ENCODE results near the gene SV2B.

The SV2B gene

GRCh38 chr15:91259077-91259476, 159.0 kb downstream of the SV2B start:
- in situ Hi-C loops (cut with MboI; ENCODE audit: low sequenced_read_pairs), result no loop called here

GRCh38 chr15:91261345-91261744, 161.3 kb downstream of the SV2B start:
- in situ Hi-C loops (cut with MboI; ENCODE audit: low sequenced_read_pairs), result no loop called here

DNA sequence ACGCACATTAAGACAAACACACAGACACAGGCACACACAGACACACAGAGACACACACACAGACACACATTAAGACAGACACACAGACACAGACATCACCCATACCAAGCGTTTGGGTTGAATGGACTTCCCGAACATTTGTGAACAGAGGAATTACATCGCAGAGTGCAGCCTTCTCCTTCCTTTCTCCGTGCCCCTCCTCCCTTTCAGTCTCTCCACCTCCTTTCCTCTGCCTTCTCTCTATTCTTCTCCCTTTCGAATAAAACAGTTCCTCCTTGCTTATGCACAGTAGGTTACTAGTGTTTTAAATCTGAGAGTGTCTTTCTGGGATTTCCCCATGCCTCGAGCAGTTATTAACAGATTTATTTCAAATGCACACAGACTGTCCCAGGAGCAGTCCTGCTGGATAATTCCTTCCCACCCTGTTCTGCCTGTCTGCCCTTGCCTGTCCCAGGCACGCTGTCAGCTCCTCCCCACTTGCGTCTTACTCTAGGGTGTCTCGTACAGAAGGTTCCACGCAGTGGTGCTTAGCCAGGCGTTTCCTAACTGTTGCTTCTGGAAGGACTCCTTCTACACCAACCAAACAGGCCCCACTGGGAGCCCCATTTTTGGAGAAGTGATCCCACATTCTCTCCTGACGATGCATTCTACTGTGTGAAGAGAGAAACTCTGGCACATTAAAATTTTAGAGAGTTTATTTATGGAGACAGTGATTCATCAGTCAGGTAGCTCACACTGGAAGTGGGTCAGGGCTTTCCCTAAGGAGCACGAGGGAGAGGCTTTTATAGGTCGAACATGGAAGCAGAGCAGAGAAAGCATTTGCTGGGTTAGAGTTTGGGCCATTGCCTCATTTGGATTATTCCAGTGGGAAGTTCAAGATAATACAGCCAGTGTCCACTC, 163.8 kb downstream of the SV2B start:
- in situ Hi-C loops (cut with MboI; ENCODE audit: low sequenced_read_pairs), result no loop called here

DNA sequence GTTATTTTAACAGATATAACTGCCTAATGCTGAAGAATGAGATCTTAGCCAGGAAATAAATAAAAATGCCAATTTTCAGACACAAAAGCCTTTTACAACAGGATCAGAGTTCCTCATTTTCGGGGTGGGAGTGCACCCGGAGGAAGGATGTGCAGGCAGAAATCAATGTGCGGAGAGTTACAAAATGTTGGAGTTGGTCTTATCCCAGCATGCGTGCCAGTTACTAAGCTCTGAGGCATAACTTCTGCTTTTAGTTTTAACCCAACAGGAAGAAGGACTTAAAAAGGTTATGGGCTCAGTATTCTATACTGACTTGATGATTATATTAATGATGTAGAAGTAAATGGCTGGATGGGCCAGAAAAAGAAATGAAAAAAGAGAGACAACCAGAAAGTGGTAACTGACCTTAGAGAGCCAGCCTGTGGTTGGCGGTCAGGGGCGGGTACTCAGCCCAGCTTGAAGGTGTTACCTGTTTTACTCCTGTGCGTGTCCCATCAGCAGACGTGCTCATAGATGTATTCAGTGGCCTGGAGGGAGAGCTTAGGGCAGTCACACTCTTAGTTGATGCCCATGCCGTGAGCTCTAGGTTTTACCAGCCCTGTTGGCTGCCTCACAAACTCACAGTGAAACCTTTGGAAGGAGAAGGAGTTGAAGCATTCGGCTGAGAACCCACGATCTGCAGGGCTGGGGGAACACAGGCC, 164.7 kb downstream of the SV2B start:
- in situ Hi-C loops (cut with MboI; ENCODE audit: low sequenced_read_pairs), result no loop called here

DNA sequence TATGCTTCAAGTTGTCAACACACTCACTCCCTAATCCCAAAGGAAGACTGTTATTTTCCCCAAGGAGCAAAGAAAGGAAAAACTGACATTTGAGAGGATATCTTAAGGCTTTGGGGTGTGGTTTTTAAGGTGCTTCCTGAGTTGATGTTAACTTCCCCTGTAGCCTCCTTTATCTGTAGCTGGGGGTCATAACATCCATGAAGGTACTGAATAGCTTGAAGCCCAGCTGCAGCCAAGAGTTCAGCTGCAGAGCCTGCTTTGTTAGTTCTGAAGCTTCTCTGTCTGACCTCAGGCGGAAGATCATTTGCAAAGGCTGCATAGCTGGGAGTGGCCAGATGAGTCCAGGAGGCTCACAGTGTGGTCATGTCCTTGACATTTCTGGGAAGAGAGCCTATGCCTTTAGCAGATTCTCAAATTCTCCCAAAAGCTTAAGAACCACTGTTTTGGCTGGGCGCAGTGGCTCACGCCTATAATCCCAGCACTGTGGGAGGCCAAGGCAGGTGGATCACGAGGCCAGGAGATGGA, 165.4 kb downstream of the SV2B start:
- in situ Hi-C loops (cut with MboI; ENCODE audit: low sequenced_read_pairs), result no loop called here

- in situ Hi-C loops (cut with MboI; ENCODE audit: low sequenced_read_pairs), result no loop called here
These were observed 168.5 kb downstream of the SV2B start for GRCh38 chr15:91268510-91268909.

GRCh38 chr15:91270747-91271146, 170.7 kb downstream of the SV2B start:
- in situ Hi-C loops (cut with MboI; ENCODE audit: low sequenced_read_pairs), result loop anchor here (10.0 kb wide), 1 partner anchor 216 kb away; no protein-coding TSS in a partner anchor

GRCh38 chr15:91271565-91272153, 171.6 kb downstream of the SV2B start:
- in situ Hi-C loops (cut with MboI; ENCODE audit: low sequenced_read_pairs), result loop anchor here (10.0 kb wide), 1 partner anchor 217 kb away; no protein-coding TSS in a partner anchor

DNA sequence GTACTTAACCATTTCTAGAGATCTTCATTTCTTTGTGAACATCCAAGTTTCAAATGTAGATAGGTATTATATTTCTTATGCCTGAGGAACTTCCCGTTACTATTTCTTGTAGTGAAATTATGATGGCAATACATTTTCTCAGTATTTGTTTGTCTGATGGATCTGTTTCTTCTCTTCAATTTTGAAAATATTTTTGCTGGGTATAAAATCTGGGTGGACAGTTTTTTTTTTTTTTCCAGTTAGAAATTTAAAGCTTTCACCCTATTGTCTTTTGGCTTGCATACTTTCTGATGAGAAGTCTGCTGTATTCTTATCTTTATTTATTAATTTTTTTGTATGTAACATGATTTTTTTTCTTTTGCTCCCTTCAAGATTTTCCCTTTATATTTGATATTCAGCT, 175.8 kb downstream of the SV2B start:
- in situ Hi-C loops (cut with MboI; ENCODE audit: low sequenced_read_pairs), result loop anchor here (10.0 kb wide), 1 partner anchor 221 kb away; no protein-coding TSS in a partner anchor

DNA sequence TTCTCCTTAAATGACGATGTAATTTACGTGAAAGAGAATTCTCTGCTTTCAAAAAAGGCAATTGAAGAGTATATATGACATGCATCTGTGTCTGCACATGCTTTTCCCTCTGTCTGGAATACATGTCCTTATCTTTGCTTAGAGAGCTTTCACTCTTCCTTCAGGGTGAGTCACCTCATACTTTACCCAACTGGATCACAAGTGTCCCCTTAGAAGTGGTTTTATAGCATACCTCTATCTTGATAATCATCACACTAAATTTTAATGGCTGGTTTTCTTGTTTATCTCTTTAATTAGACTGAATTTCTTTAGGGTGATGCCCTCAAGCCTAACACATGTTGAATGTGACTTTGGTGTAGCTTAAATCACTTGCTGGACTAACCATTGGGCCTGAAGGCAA, 178.9 kb downstream of the SV2B start:
- in situ Hi-C loops (cut with MboI; ENCODE audit: low sequenced_read_pairs), result loop anchor here (10.0 kb wide), 1 partner anchor 224 kb away; no protein-coding TSS in a partner anchor

DNA sequence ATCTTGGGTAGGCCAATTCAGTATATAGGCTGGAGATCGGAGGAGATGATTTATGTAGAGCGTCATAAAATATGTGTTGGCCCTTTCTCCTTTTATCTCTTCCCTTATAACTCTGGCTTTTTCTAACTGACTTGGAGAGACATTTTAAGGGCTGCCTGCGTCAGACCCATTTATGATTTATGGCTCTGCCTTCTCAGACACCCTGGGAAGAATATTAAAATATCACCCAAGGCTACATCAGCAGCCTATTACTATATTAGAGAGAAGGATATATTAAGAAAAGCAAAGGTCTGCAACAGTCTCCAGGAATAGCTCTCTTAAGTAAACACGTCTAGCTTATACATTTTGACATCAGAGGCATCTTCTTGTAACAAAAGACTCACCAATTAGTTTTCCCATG, 179.4 kb downstream of the SV2B start:
- in situ Hi-C loops (cut with MboI; ENCODE audit: low sequenced_read_pairs), result loop anchor here (10.0 kb wide), 1 partner anchor 225 kb away; no protein-coding TSS in a partner anchor

- in situ Hi-C loops (cut with MboI; ENCODE audit: low sequenced_read_pairs), result no loop called here
These were observed 181.9 kb downstream of the SV2B start for GRCh38 chr15:91281947-91282346.

DNA sequence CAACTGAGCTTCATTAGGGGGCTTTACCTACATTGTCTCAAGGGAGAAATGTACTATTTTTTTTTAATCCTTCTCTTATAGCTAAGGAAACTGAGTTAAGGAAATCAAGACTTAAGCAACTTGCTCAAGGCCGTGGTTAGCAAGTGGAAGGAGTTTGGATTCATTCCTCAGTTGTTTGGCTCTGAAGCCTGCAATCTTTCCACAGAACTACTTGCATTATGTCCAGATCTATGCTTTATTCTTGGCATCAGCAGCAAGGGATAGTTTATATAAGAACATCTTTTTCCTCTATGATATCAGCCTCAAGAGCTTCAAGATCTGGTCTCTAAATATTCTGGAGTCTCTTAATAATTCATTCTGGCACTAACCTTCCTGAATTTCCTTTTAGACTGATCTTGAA, 182.4 kb downstream of the SV2B start:
- in situ Hi-C loops (cut with MboI; ENCODE audit: low sequenced_read_pairs), result no loop called here

- in situ Hi-C loops (cut with MboI; ENCODE audit: low sequenced_read_pairs), result no loop called here
These were observed 183.1 kb downstream of the SV2B start for GRCh38 chr15:91283155-91283554.

DNA sequence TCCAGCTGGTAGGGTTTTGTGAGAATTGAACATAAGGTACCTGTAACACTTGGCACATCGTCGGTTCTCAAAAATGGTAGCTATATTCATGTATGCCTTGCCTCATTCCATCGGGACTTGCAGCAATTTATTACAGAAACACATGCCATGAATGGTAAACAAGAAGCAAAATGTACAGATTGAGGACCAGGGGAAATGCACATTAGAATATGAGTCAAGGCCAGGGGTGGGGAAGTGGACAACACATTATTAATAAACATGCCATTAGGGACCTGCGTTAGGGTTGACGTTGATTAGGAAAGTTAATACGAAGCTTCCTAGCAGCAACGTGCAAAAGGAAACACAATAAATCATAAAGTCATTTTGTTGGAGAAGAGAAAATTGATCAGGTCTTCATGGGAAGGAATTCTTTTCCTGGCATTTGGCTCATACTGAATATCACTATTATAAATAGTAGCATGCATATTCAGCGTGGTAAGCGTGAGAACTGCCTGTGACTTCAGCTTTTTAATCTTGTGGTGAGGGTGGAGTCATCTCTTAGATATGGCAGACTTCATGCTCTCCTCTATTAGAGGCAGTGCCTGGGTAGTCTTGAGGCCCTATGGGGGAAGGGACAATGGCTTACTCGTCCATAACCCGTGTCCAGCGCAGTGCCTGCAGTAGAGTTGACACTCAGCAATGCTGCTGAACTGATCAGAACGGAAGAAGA, 184.9 kb downstream of the SV2B start:
- in situ Hi-C loops (cut with MboI; ENCODE audit: low sequenced_read_pairs), result no loop called here

DNA sequence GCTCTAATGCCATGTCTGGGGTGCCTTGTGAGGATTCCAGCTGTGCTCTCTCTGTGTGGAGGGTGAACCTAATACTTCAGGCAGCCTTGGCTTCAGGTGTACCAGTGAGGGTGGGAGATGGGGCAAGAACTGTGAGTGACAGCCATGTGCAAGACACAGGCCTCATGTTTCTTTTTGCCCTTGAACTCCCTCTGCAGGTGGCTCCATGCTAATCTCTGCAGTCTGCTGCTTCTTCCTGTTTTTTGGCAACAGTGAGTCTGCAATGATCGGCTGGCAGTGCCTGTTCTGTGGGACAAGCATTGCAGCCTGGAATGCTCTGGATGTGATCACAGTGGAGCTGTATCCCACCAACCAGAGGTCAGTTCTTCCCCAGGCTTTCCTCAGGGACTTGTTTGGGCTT, 189.3 kb downstream of the SV2B start:
- in situ Hi-C loops (cut with MboI; ENCODE audit: low sequenced_read_pairs), result no loop called here

- in situ Hi-C loops (cut with MboI; ENCODE audit: low sequenced_read_pairs), result no loop called here
These were observed 190.5 kb downstream of the SV2B start for GRCh38 chr15:91290553-91290952.

GRCh38 chr15:91291673-91292072, 191.6 kb downstream of the SV2B start:
- in situ Hi-C loops (cut with MboI; ENCODE audit: low sequenced_read_pairs), result no loop called here

- in situ Hi-C loops (cut with MboI; ENCODE audit: low sequenced_read_pairs), result no loop called here
These were observed 194.3 kb downstream of the SV2B start for GRCh38 chr15:91294344-91294743.

DNA sequence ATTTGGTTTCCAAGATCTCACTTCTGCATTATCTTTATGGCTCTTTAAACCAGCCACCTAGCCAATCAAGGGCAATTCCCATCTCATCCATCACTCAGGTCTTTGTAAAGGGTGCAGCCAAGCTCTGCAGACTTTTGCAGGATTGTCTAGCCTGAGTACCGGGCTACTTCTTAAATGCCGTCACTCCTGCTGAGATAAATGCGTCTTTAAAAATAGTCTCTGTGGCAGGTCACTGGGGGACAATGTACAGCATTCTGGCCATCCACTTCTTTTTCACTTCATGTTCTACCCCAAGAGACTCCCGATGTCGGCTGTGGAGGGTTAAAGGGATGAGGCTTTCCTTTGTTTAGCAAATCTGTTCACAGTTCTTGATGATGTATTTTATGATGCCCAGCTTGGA, 194.7 kb downstream of the SV2B start:
- in situ Hi-C loops (cut with MboI; ENCODE audit: low sequenced_read_pairs), result no loop called here

DNA sequence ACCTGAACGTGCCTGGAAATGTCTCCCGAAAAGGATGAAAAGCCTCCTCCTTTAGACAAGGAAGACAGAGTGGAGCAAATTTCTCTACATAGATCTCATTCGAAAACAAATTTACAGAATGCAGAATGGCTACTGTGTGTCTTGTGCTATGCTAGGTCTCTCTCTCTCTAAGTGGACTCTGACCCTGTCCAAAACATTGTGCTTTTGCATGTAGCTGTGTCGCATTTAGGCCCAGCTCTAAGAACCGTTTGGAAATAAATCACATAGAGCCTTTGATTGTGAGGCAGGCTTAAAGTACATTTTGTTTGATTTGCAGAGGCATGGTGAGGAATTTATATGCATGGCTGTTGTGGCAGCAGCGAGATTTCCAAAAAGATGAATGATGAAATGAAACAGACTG, 198.0 kb downstream of the SV2B start:
- in situ Hi-C loops (cut with MboI; ENCODE audit: low sequenced_read_pairs), result no loop called here
